GM18519 (cell line): ENCODE results near the gene ZNF146.
"Not testable (repeated sequence)": the region's sequence is repeated elsewhere in the genome, so short reads cannot be mapped to it uniquely, and the experiment has no call there.

ENCODE experiments used
- ATAC-seq: cut with Tn5 transposase; IDR thresholded peaks from one replicate; pipeline ENCODE4 v1.9.1; 2021; ENCODE audit warnings: mild to moderate bottlenecking, moderate library complexity; ENCODE audit not compliant: unreplicated experiment, low FRiP score

Gene ZNF146

GRCh38 chr19:36214386-36215275, at the start of gene ZNF146, which contains the start of gene ZNF565:
TSS of gene ZNF146 (plus strand) at chr19:36215106. CDS start at chr19:36236441, 21,335 bp downstream.
TSS of gene ZNF565 (minus strand) at chr19:36214665. CDS start at chr19:36201985, 12,680 bp downstream.
- ATAC-seq, result peak; percentile 78

GRCh38 chr19:36169084-36169760, 45.7 kb upstream of the ZNF146 start:
- no peak for ATAC-seq

- no peak for ATAC-seq
Observed at GRCh38 chr19:36172852-36173251, 42.1 kb upstream of the ZNF146 start.

GRCh38 chr19:36173846-36174245, 41.1 kb upstream of the ZNF146 start:
- not testable (repeated sequence) for ATAC-seq

GRCh38 chr19:36179077-36179476, 35.8 kb upstream of the ZNF146 start:
- not testable (repeated sequence) for ATAC-seq

- ATAC-seq, result no peak
Observed at GRCh38 chr19:36182612-36183244, 32.2 kb upstream of the ZNF146 start.

- ATAC-seq, result no peak
Observed at GRCh38 chr19:36183245-36183628, 31.7 kb upstream of the ZNF146 start.

GRCh38 chr19:36186722-36187121, 28.2 kb upstream of the ZNF146 start:
- not testable (repeated sequence) for ATAC-seq

- ATAC-seq, result no peak
Observed at GRCh38 chr19:36196249-36196648, 18.7 kb upstream of the ZNF146 start.

- ATAC-seq, result no peak
Observed at GRCh38 chr19:36198119-36198518, 16.8 kb upstream of the ZNF146 start.

GRCh38 chr19:36201684-36202083, 13.2 kb upstream of the ZNF146 start:
- ATAC-seq, result no peak

GRCh38 chr19:36203293-36203692, 11.6 kb upstream of the ZNF146 start:
- no peak for ATAC-seq

- ATAC-seq, result no peak
Observed at GRCh38 chr19:36207605-36208252, 7.2 kb upstream of the ZNF146 start.

- ATAC-seq, result no peak
Observed at GRCh38 chr19:36209372-36209771, 5.5 kb upstream of the ZNF146 start.

GRCh38 chr19:36210497-36210896, 4.4 kb upstream of the ZNF146 start:
- no peak for ATAC-seq

GRCh38 chr19:36212895-36213294, 2.0 kb upstream of the ZNF146 start:
- no peak for ATAC-seq

- ATAC-seq, result no peak
Observed at GRCh38 chr19:36215276-36216123, 594 bp downstream of the ZNF146 start.

- ATAC-seq, result no peak
Observed at GRCh38 chr19:36221474-36221873, 6.6 kb downstream of the ZNF146 start.

GRCh38 chr19:36222503-36222902, 7.6 kb downstream of the ZNF146 start:
- ATAC-seq, result no peak
